ENCODE results near the gene ADAMTS14.

ADAMTS14 gene

GRCh38 chr10:70684374-70684773 lies 12.1 kb downstream of the ADAMTS14 start:
- no peak for DNase-seq (ENCODE audit: low read depth, low spot score)
- Histone ChIP-seq H3K36me3 (ENCODE audit: insufficient read depth, insufficient read length, low read length) (no peaks in the 10 kb centered on the region), H3K9me3 (ENCODE audit: insufficient read depth, low read length) (no peaks in the 10 kb centered on the region), H3K4me3 (ENCODE audit: insufficient read length, low read depth) (no peak overlapping the region), H3K4me1 (ENCODE audit: insufficient read depth, insufficient read length) (peaks cover 3% of the 10 kb centered on the region), H3K27me3 (ENCODE audit: insufficient read depth, insufficient read length) (no peaks in the 10 kb centered on the region), H3K9ac (ENCODE audit: insufficient read length, low read depth) (no peak overlapping the region)
- TF ChIP-seq ZNF274 (IDR thresholded peaks at IDR 0.05; ENCODE audit: low read depth, low read length): no peak

- Histone ChIP-seq H3K9me3 (ENCODE audit: insufficient read depth, low read length) (no peaks in the 10 kb centered on the region), H3K27me3 (ENCODE audit: insufficient read depth, insufficient read length) (no peaks in the 10 kb centered on the region), H3K4me1 (ENCODE audit: insufficient read depth, insufficient read length) (peaks cover 3% of the 10 kb centered on the region), H3K9ac (ENCODE audit: insufficient read length, low read depth) (no peak overlapping the region), H3K36me3 (ENCODE audit: insufficient read depth, insufficient read length, low read length) (no peaks in the 10 kb centered on the region), H3K4me3 (ENCODE audit: insufficient read length, low read depth) (no peak overlapping the region)
- DNase-seq (ENCODE audit: low read depth, low spot score): no peak
- no peak for TF ChIP-seq SUZ12 (IDR thresholded peaks at IDR 0.05; ENCODE audit: extremely low read depth, insufficient read depth, insufficient read length)
These were observed 12.6 kb downstream of the ADAMTS14 start for GRCh38 chr10:70684839-70685454.

- no peak for TF ChIP-seq YY1 (IDR thresholded peaks at IDR 0.05; ENCODE audit: insufficient read depth, insufficient read length)
- TF ChIP-seq ZNF274 (IDR thresholded peaks at IDR 0.05; ENCODE audit: low read depth, low read length): no peak
- no peak for TF ChIP-seq SUZ12 (IDR thresholded peaks at IDR 0.05; ENCODE audit: extremely low read depth, insufficient read depth, insufficient read length)
- Histone ChIP-seq H3K4me3 (ENCODE audit: insufficient read length, low read depth) (no peak overlapping the region), H3K27me3 (ENCODE audit: insufficient read depth, insufficient read length) (no peaks in the 10 kb centered on the region), H3K9ac (ENCODE audit: insufficient read length, low read depth) (no peak overlapping the region), H3K36me3 (ENCODE audit: insufficient read depth, insufficient read length, low read length) (no peaks in the 10 kb centered on the region), H3K4me1 (ENCODE audit: insufficient read depth, insufficient read length) (peaks cover 3% of the 10 kb centered on the region), H3K9me3 (ENCODE audit: insufficient read depth, low read length) (no peaks in the 10 kb centered on the region)
- no peak for DNase-seq (ENCODE audit: low read depth, low spot score)
These were observed 13.2 kb downstream of the ADAMTS14 start for GRCh38 chr10:70685455-70685911.

- TF ChIP-seq YY1 (IDR thresholded peaks at IDR 0.05; ENCODE audit: insufficient read depth, insufficient read length) (no peak), ZNF274 (IDR thresholded peaks at IDR 0.05; ENCODE audit: low read depth, low read length) (no peak), SUZ12 (IDR thresholded peaks at IDR 0.05; ENCODE audit: extremely low read depth, insufficient read depth, insufficient read length) (no peak)
- Histone ChIP-seq H3K4me3 (ENCODE audit: insufficient read length, low read depth) (no peak overlapping the region), H3K36me3 (ENCODE audit: insufficient read depth, insufficient read length, low read length) (no peaks in the 10 kb centered on the region), H3K9ac (ENCODE audit: insufficient read length, low read depth) (no peak overlapping the region), H3K9me3 (ENCODE audit: insufficient read depth, low read length) (no peaks in the 10 kb centered on the region), H3K27me3 (ENCODE audit: insufficient read depth, insufficient read length) (no peaks in the 10 kb centered on the region), H3K4me1 (ENCODE audit: insufficient read depth, insufficient read length) (peaks cover 6% of the 10 kb centered on the region)
- no peak for DNase-seq (ENCODE audit: low read depth, low spot score)
These were observed 16.5 kb downstream of the ADAMTS14 start for GRCh38 chr10:70688828-70689227.

GRCh38 chr10:70689661-70690060 lies 17.4 kb downstream of the ADAMTS14 start:
- TF ChIP-seq YY1 (IDR thresholded peaks at IDR 0.05; ENCODE audit: insufficient read depth, insufficient read length): no peak
- TF ChIP-seq ZNF274 (IDR thresholded peaks at IDR 0.05; ENCODE audit: low read depth, low read length): no peak
- no peak for TF ChIP-seq SUZ12 (IDR thresholded peaks at IDR 0.05; ENCODE audit: extremely low read depth, insufficient read depth, insufficient read length)

GRCh38 chr10:70690589-70690988 lies 18.3 kb downstream of the ADAMTS14 start:
- no peaks in the 10 kb centered on the region for H3K36me3 ChIP-seq (ENCODE audit: insufficient read depth, insufficient read length, low read length)
- no peak overlapping the region for H3K4me3 ChIP-seq (ENCODE audit: insufficient read length, low read depth)
- TF ChIP-seq ZNF274 (IDR thresholded peaks at IDR 0.05; ENCODE audit: low read depth, low read length): no peak

More at GRCh38 chr10:70689661-70690060, 17.4 kb downstream of the ADAMTS14 start:
- no peaks in the 10 kb centered on the region for H3K36me3 ChIP-seq (ENCODE audit: insufficient read depth, insufficient read length, low read length)
- H3K4me3 ChIP-seq (ENCODE audit: insufficient read length, low read depth): no peak overlapping the region
- H3K9me3 ChIP-seq (ENCODE audit: insufficient read depth, low read length): no peaks in the 10 kb centered on the region
- no peaks in the 10 kb centered on the region for H3K27me3 ChIP-seq (ENCODE audit: insufficient read depth, insufficient read length)
- no peak overlapping the region for H3K9ac ChIP-seq (ENCODE audit: insufficient read length, low read depth)
- peaks cover 6% of the 10 kb centered on the region for H3K4me1 ChIP-seq (ENCODE audit: insufficient read depth, insufficient read length)
- no peak for DNase-seq (ENCODE audit: low read depth, low spot score)

GRCh38 chr10:70691611-70692010 lies 19.3 kb downstream of the ADAMTS14 start:
- H3K9ac ChIP-seq (ENCODE audit: insufficient read length, low read depth): no peak overlapping the region
- H3K36me3 ChIP-seq (ENCODE audit: insufficient read depth, insufficient read length, low read length): no peaks in the 10 kb centered on the region
- no peak overlapping the region for H3K4me3 ChIP-seq (ENCODE audit: insufficient read length, low read depth)
- H3K4me1 ChIP-seq (ENCODE audit: insufficient read depth, insufficient read length): peaks cover 3% of the 10 kb centered on the region
- no peaks in the 10 kb centered on the region for H3K27me3 ChIP-seq (ENCODE audit: insufficient read depth, insufficient read length)
- DNase-seq (ENCODE audit: low read depth, low spot score): no peak
- TF ChIP-seq YY1 (IDR thresholded peaks at IDR 0.05; ENCODE audit: insufficient read depth, insufficient read length): no peak
- no peaks in the 10 kb centered on the region for H3K9me3 ChIP-seq (ENCODE audit: insufficient read depth, low read length)

More at GRCh38 chr10:70690589-70690988, 18.3 kb downstream of the ADAMTS14 start:
- Histone ChIP-seq H3K4me1 (ENCODE audit: insufficient read depth, insufficient read length) (peaks cover 3% of the 10 kb centered on the region), H3K9ac (ENCODE audit: insufficient read length, low read depth) (no peak overlapping the region), H3K9me3 (ENCODE audit: insufficient read depth, low read length) (no peaks in the 10 kb centered on the region), H3K27me3 (ENCODE audit: insufficient read depth, insufficient read length) (no peaks in the 10 kb centered on the region)
- DNase-seq (ENCODE audit: low read depth, low spot score): no peak

- peaks cover 3% of the 10 kb centered on the region for H3K4me1 ChIP-seq (ENCODE audit: insufficient read depth, insufficient read length)
- no peaks in the 10 kb centered on the region for H3K9me3 ChIP-seq (ENCODE audit: insufficient read depth, low read length)
- no peaks in the 10 kb centered on the region for H3K27me3 ChIP-seq (ENCODE audit: insufficient read depth, insufficient read length)
- H3K4me3 ChIP-seq (ENCODE audit: insufficient read length, low read depth): no peak overlapping the region
- DNase-seq (ENCODE audit: low read depth, low spot score): no peak
- H3K9ac ChIP-seq (ENCODE audit: insufficient read length, low read depth): no peak overlapping the region
- TF ChIP-seq SUZ12 (IDR thresholded peaks at IDR 0.05; ENCODE audit: extremely low read depth, insufficient read depth, insufficient read length) (no peak), YY1 (IDR thresholded peaks at IDR 0.05; ENCODE audit: insufficient read depth, insufficient read length) (no peak), ZNF274 (IDR thresholded peaks at IDR 0.05; ENCODE audit: low read depth, low read length) (no peak)
- H3K36me3 ChIP-seq (ENCODE audit: insufficient read depth, insufficient read length, low read length): no peaks in the 10 kb centered on the region
These were observed 19.8 kb downstream of the ADAMTS14 start for GRCh38 chr10:70692043-70692603.

Data from NT2/D1 (cell line).